Stimulated activated CD8-positive, alpha-beta memory T cell treated with anti-CD3 and anti-CD28 coated beads, Interleukin-7, amount 100 ng/mL, for 24 hours (primary cell): Measurements from ENCODE around the gene INSR.

Source experiments
- DNase-seq: peaks from one replicate; pipeline ENCODE4 v3.0.0-alpha.2; 2020; ENCODE audit warnings: low read depth

Gene INSR

DNA sequence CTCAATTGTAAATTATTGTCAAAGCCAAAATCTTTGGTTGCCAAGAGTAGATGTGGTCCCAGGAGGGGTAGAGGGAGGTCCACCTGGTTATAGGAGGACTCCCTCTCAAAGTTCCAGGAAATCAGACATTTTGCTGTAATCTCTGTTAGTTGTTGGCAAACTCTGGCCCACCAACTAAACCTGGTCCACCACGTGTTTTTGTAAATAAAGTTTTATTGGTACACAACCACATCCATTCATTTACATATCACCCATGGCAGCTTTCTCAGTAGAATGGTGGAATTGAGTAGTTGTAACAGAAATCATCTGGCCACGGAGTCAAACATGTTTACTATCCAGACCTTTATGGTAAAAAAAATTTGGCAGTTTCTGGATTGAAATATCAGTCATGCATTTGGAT lies 154.1 kb downstream of the INSR start:
- no peak for DNase-seq

DNA sequence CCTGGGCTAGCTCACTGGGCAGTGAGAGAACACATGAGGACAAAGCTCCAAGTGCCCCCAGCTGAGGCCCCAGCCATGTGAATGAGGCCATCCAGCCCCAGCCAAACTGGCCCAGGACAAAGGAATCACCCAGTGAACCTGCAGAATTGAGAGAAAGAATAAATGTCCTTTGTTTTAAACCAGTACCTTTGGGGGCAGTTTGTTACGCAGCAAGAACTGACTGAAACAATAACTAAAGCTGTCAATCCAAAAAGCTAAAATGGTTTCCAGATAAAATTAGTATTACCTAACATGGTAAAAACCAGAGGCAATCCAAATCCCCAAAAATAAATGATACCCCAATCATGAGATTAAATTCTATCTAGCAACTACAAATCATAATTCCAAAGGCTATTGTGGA lies 155.1 kb downstream of the INSR start:
- DNase-seq, result no peak

DNA sequence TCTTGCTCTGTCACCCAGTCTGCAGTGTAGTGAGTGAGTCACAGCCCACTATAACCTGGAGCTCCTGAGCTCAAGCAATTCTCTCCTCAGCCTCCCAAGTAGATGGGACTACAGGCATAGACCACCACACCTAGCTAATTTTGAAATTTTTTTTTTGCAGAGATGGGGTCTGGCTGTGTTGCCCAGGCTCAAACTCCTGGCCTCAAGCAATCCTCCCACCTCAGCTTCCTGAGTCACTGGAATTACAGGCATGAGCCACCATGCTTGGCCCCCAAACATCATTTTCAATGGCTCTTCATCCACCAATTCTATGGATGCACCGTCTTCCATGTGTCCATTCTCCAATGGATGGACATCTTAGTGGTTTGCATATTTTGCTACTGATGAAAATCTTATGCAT lies 155.8 kb downstream of the INSR start:
- no peak for DNase-seq

GRCh38 chr19:7137120-7137519 lies 157.1 kb downstream of the INSR start:
- DNase-seq, result no peak

GRCh38 chr19:7132054-7132453 lies 162.2 kb downstream of the INSR start:
- no peak for DNase-seq

DNA sequence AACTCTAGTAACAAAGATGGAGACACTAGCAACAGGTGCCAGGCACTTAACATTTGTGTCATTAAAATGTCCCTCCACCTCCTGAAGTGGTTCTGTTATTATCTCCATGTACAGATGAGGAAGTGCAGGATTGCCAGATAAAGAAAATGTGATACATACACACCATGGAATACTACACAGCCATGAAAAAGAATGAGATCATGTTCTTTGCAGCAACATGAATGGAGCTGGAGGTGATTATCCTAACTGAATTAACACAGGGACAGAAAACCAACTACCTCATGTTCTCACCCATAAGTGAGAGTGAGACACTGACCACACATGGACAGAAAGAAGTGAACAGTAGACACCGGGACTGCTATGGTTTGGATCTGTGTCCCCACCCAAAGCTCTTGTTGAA lies 164.2 kb downstream of the INSR start:
- DNase-seq, result no peak

GRCh38 chr19:7126132-7126531 lies 168.1 kb downstream of the INSR start:
- DNase-seq, result no peak

DNA sequence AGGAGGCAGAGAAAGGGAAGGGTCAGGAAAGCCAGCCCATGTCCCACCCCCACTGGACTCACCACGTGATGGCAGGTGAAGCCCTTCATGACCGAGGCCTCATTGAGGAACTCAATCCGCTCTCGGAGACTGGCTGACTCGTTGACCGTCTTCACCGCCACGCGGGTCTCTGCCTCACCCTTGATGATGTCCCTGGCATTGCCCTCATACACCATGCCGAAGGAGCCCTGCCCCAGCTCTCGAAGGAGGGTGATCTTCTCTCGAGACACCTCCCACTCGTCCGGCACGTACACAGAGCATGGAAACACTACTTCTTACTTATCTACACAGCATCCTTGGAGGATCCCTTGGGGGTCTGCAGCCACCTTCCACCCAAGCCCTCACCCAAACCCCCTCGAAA lies 169.0 kb downstream of the INSR start:
- DNase-seq, result no peak

- DNase-seq, result no peak
Measured at GRCh38 chr19:7124782-7125181, 169.4 kb downstream of the INSR start.

- no peak for DNase-seq
Measured at GRCh38 chr19:7122701-7123100, 171.5 kb downstream of the INSR start.

- no peak for DNase-seq
Measured at GRCh38 chr19:7120499-7120898, 173.7 kb downstream of the INSR start.

DNA sequence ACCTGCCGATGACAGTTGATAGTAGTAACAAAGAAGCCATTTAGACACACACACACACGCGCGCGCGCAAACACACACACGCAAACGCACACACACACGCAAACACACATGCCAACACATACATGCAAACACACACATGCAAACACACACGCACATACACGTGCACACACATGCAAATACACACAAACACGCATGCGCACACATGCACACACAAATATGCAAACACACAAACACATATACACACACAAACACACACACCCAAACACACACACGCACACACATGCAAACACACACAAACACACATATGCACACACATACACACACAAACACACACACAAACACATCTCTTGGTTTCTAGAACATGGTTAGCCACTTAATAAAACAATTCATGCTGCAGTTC lies 174.6 kb downstream of the INSR start:
- DNase-seq, result no peak

DNA sequence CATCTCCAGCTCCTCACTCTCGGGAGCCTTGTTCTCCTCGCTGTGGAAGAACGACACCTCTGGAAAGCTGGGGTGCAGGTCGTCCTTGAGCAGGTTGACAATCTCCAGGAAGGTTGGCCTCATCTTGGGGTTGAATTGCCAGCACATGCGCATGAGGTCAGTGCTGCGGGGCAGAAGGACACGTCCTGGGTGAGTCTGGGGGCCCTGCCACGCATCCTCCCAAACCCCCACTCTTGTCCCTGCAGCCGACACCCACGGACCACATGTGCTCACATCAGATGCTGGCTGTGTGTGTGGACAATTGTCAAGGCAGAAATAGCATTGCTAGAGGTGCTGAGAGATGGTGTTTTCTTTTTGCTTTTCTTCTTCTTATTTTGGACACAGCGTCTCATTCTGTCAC lies 177.0 kb downstream of the INSR start:
- DNase-seq, result no peak

- no peak for DNase-seq
Measured at GRCh38 chr19:7115721-7116120, 178.5 kb downstream of the INSR start.

DNA sequence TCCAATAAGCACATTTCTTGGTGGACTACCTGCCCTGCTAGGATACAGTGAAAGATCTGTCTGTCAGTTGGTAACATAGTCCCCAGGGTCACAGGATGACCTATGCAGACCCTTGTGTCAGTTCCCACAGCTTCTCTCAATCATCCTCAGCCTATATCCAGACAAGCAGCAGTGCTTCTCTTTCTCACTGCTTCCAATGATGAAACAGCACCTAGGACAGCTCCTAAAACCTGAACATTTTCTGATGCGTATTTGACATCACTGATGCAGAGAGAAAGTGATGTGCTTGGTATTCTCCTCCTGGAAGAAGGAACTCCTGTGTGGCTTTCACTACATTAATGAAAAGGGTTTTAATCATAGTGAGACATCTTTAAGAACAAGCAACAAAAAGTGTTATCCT lies 181.0 kb downstream of the INSR start:
- no peak for DNase-seq

DNA sequence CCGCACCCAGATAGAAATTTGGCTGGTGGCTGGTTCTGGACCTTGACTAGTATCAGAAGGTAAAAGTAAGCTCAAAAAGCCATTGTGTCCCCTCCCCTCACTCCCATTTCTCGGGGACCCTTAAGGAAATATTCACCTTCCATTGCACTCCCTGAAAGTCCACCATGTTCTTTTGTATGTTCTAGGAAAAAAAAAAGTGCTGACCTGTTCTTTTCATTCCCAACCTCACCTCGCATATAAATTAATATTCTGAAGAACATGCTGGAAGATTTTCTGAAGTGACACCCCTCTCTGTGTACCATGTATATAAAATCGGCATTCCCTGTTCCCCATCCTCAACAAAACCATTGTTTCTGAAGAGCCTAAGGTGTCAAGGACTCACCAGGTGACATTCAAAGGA lies 181.5 kb downstream of the INSR start:
- no peak for DNase-seq

GRCh38 chr19:7109678-7110289 lies 184.4 kb downstream of the INSR start:
- no peak for DNase-seq

- DNase-seq, result no peak
Measured at GRCh38 chr19:7106711-7107657, 187.2 kb downstream of the INSR start.

GRCh38 chr19:7104747-7105447 lies 189.3 kb downstream of the INSR start:
- no peak for DNase-seq

- no peak for DNase-seq
Measured at GRCh38 chr19:7101498-7102253, 192.5 kb downstream of the INSR start.

GRCh38 chr19:7099597-7099921 lies 194.7 kb downstream of the INSR start:
- DNase-seq, result peak; percentile 65
